Neural cell (in vitro differentiated cells): ENCODE data around the gene RCC1. TPM values are rescaled to one million over a fixed set of nuclear protein-coding genes. Genes with fewer than 3 reads are reported as not detected.

Experiments used
- H2AFZ ChIP-seq: fragments of 200-600, 300-800 bp; sonication (generic), shearing (Covaris generic); 2 replicates; pipeline ENCODE4 v1.6.0; 2014; ENCODE audit warnings: low read depth, mild to moderate bottlenecking, antibody characterized with exemption, low read length, moderate library complexity
- H3F3A ChIP-seq: fragments of 200-600 bp; shearing (Covaris generic); 2 replicates; pipeline ENCODE4 v1.6.1; 2016; ENCODE audit warnings: mild to moderate bottlenecking, moderate library complexity, mixed read lengths, antibody characterized with exemption, low read length; ENCODE audit not compliant: insufficient read depth, poor library complexity, severe bottlenecking
- H3K27ac ChIP-seq: fragments of 200-600, 300-800 bp; sonication (generic), shearing (Covaris generic); 2 replicates; pipeline ENCODE4 v1.5.1; 2014; ENCODE audit warnings: mild to moderate bottlenecking, low read length, moderate library complexity
- H3K27me3 ChIP-seq: fragments of 300-800, 200-600 bp; sonication (generic), shearing (Covaris generic); 2 replicates; pipeline ENCODE4 v1.6.0; 2014; ENCODE audit warnings: mild to moderate bottlenecking, low read depth, low read length, moderate library complexity; ENCODE audit not compliant: insufficient read depth
- H3K36me3 ChIP-seq: fragments of 300-800, 200-600 bp; sonication (generic), shearing (Covaris generic); 2 replicates; pipeline ENCODE4 v1.5.1; 2014; ENCODE audit warnings: mild to moderate bottlenecking, antibody characterized with exemption, low read length, moderate library complexity; ENCODE audit not compliant: insufficient read depth
- H3K4me2 ChIP-seq: fragments of 300-800, 200-600 bp; sonication (generic), shearing (Covaris generic); 2 replicates; pipeline ENCODE4 v1.6.0; 2014; ENCODE audit warnings: mild to moderate bottlenecking, low read length
- H3K4me3 ChIP-seq: fragments of 300-800, 200-600 bp; sonication (generic), shearing (Covaris generic); 2 replicates; pipeline ENCODE4 v1.5.1; 2014; ENCODE audit warnings: mild to moderate bottlenecking, low read length, moderate library complexity
- H3K79me2 ChIP-seq: fragments of 200-600 bp; shearing (Covaris generic); replicated peaks from 2 replicates; pipeline ENCODE4 v1.6.0; 2014; ENCODE audit warnings: mild to moderate bottlenecking, low read length, moderate library complexity; ENCODE audit not compliant: insufficient read depth
- H3K9ac ChIP-seq: fragments of 300-800, 200-600 bp; sonication (generic), shearing (Covaris generic); 2 replicates; pipeline ENCODE4 v1.6.1; 2016; ENCODE audit warnings: mild to moderate bottlenecking, low read length, mixed read lengths
- H3K9me2 ChIP-seq: fragments of 200-600 bp; shearing (Covaris generic); 2 replicates; pipeline ENCODE4 v1.6.1; 2016; ENCODE audit warnings: mild to moderate bottlenecking, low read length, mixed read lengths; ENCODE audit not compliant: insufficient read depth
- H3K9me3 ChIP-seq: fragments of 200-600, 300-800 bp; sonication (generic), shearing (Covaris generic); 2 replicates; pipeline ENCODE4 v1.6.1; 2016; ENCODE audit warnings: mild to moderate bottlenecking, mixed run types, low read length, moderate library complexity, mixed read lengths
- H4K20me1 ChIP-seq: fragments of 200-600 bp; shearing (Covaris generic); 2 replicates; pipeline ENCODE4 v1.6.1; 2016; ENCODE audit warnings: mild to moderate bottlenecking, mixed run types; ENCODE audit not compliant: insufficient read depth
- CTCF ChIP-seq: fragments of 450-650 bp; IDR thresholded peaks from 2 replicates; pipeline ENCODE4 v1.5.1; 2014; ENCODE audit warnings: antibody characterized with exemption, mild to moderate bottlenecking, moderate library complexity; ENCODE audit not compliant: poor library complexity, severe bottlenecking
- EP300 ChIP-seq: fragments of 450-650 bp; conservative IDR thresholded peaks from 2 replicates; pipeline ENCODE4 v1.6.1; 2014; ENCODE audit warnings: antibody characterized with exemption, mild to moderate bottlenecking, moderate library complexity; ENCODE audit not compliant: poor library complexity, severe bottlenecking
- EZH2 ChIP-seq: fragments of 200-600, 300-800 bp; shearing (Covaris generic), sonication (generic); IDR thresholded peaks from 2 replicates; pipeline ENCODE4 v1.6.1; 2014; ENCODE audit warnings: antibody characterized with exemption, low read length, borderline replicate concordance, mild to moderate bottlenecking; ENCODE audit not compliant: insufficient read depth, poor library complexity, severe bottlenecking
- MXI1 ChIP-seq: fragments of 450-650 bp; conservative IDR thresholded peaks from 2 replicates; pipeline ENCODE4 v1.6.1; 2014; ENCODE audit warnings: antibody characterized with exemption, mild to moderate bottlenecking; ENCODE audit not compliant: poor library complexity, severe bottlenecking
- POLR2AphosphoS5 ChIP-seq: IDR thresholded peaks from 2 replicates; pipeline ENCODE4 v1.6.1; 2012
- RAD21 ChIP-seq: fragments of 450-650 bp; conservative IDR thresholded peaks from 2 replicates; pipeline ENCODE4 v1.6.1; 2014; ENCODE audit warnings: antibody characterized with exemption, mild to moderate bottlenecking, moderate library complexity
- REST ChIP-seq: IDR thresholded peaks from 2 replicates; pipeline ENCODE4 v1.6.1; 2012; ENCODE audit warnings: borderline replicate concordance
- SMC3 ChIP-seq: fragments of 450-650 bp; conservative IDR thresholded peaks from 2 replicates; pipeline ENCODE4 v1.6.1; 2014; ENCODE audit warnings: antibody characterized with exemption, mild to moderate bottlenecking, moderate library complexity; ENCODE audit not compliant: poor library complexity
- TAF1 ChIP-seq: IDR thresholded peaks from 2 replicates; pipeline ENCODE4 v1.6.1; 2012; ENCODE audit warnings: low read depth
- polyA plus RNA-seq: library from polyadenylated mRNA; depleted of rRNA; stranded (reverse); fragments of >200 nt; gene quantifications from 2 replicates; pipeline ENCODE4 v1.2.3, GENCODE V29; 2014

The RCC1 gene
- polyA plus RNA-seq, 1 donor from 2014 or later = 13.1 TPM

GRCh38 chr1:28548318-28548717 lies 42.5 kb downstream of the RCC1 start:
- Histone ChIP-seq H3K27me3 (no peaks in the 10 kb centered on the region), H3K79me2 (peaks cover 3% of the 10 kb centered on the region), H3K9me2 (no peaks in the 10 kb centered on the region), H2AFZ (no peak overlapping the region), H3K4me3 (no peak overlapping the region), H3K36me3 (no peaks in the 10 kb centered on the region), H3K4me2 (no peak overlapping the region), H3K9ac (no peak overlapping the region), H3K9me3 (no peaks in the 10 kb centered on the region), H4K20me1 (no peaks in the 10 kb centered on the region), H3F3A (no peaks in the 10 kb centered on the region), H3K27ac (no peak overlapping the region)
- TF ChIP-seq POLR2AphosphoS5 = no peak
- TF ChIP-seq RAD21 = no peak

- H3F3A ChIP-seq = no peaks in the 10 kb centered on the region
- TF ChIP-seq EZH2 (no peak), EP300 (no peak), MXI1 (no peak), POLR2AphosphoS5 (no peak), TAF1 (no peak), REST (no peak), CTCF (no peak), RAD21 (no peak), SMC3 (no peak)
- no peak overlapping the region for H2AFZ ChIP-seq
Measured at GRCh38 chr1:28551381-28551780, 45.5 kb downstream of the RCC1 start.

More at GRCh38 chr1:28551381-28551780, 45.5 kb downstream of the RCC1 start:
- Histone ChIP-seq H3K9me2 (no peaks in the 10 kb centered on the region), H3K27me3 (no peaks in the 10 kb centered on the region), H3K4me3 (no peak overlapping the region), H3K9ac (no peak overlapping the region), H3K79me2 (peaks cover 12% of the 10 kb centered on the region), H3K4me2 (no peak overlapping the region), H4K20me1 (no peaks in the 10 kb centered on the region), H3K36me3 (no peaks in the 10 kb centered on the region), H3K27ac (no peak overlapping the region), H3K9me3 (no peaks in the 10 kb centered on the region)
